ENCODE measurements around the gene STAC2.

Gene STAC2

DNA sequence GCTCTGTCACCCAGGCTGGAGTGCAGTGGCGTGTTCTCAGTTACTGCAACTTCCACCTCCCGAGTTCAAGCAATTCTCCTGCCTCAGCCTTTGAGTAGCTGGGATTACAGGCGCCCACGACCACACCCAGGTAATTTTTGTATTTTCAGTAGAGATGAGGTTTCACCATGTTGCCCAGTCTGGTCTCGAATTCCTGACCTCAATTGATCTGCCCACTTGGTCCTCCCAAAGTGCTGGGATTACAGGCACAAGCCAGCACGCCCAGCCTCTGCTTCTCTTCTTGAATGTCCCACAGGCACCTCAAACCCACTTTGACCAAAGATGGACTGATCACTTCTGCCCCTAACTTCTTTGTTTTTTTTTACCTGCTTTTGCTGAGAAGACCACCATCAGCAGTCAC, 55.2 kb downstream of the STAC2 start:
- Histone ChIP-seq H3F3A (ENCODE audit: insufficient read depth) (no peaks in the 10 kb centered on the region), H3K9me3 (ENCODE audit: insufficient read depth, low read length) (no peaks in the 10 kb centered on the region), H3K36me3 (ENCODE audit: low read length) (no peaks in the 10 kb centered on the region), H3K27me3 (ENCODE audit: low read length) (no peaks in the 10 kb centered on the region), H4K20me1 (ENCODE audit: low read depth, low read length) (no peaks in the 10 kb centered on the region), H3K4me2 (ENCODE audit: low read depth, low read length, poor library complexity, severe bottlenecking) (no peak overlapping the region), H3K4me3 (ENCODE audit: insufficient read depth, low read length, poor library complexity, severe bottlenecking) (no peak overlapping the region), H2AFZ (ENCODE audit: low read depth, low read length, severe bottlenecking) (no peak overlapping the region), H3K9ac (ENCODE audit: low read length) (no peak overlapping the region), H3K27ac (ENCODE audit: low read depth, low read length) (no peak overlapping the region), H3K79me2 (ENCODE audit: insufficient read depth, low read length) (no peaks in the 10 kb centered on the region), H3K9me2 (replicated peaks; ENCODE audit: insufficient read depth, low read length) (no peaks in the 10 kb centered on the region)
- TF ChIP-seq EZH2phosphoT487 (conservative IDR thresholded peaks at IDR 0.05; ENCODE audit: low read length) = no peak
- TF ChIP-seq, protein P1, sequence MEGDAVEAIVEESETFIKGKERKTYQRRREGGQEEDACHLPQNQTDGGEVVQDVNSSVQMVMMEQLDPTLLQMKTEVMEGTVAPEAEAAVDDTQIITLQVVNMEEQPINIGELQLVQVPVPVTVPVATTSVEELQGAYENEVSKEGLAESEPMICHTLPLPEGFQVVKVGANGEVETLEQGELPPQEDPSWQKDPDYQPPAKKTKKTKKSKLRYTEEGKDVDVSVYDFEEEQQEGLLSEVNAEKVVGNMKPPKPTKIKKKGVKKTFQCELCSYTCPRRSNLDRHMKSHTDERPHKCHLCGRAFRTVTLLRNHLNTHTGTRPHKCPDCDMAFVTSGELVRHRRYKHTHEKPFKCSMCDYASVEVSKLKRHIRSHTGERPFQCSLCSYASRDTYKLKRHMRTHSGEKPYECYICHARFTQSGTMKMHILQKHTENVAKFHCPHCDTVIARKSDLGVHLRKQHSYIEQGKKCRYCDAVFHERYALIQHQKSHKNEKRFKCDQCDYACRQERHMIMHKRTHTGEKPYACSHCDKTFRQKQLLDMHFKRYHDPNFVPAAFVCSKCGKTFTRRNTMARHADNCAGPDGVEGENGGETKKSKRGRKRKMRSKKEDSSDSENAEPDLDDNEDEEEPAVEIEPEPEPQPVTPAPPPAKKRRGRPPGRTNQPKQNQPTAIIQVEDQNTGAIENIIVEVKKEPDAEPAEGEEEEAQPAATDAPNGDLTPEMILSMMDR (IDR thresholded peaks at IDR 0.05; ENCODE audit: insufficient read depth, low read length, poor library complexity, severe bottlenecking) = no peak

DNA sequence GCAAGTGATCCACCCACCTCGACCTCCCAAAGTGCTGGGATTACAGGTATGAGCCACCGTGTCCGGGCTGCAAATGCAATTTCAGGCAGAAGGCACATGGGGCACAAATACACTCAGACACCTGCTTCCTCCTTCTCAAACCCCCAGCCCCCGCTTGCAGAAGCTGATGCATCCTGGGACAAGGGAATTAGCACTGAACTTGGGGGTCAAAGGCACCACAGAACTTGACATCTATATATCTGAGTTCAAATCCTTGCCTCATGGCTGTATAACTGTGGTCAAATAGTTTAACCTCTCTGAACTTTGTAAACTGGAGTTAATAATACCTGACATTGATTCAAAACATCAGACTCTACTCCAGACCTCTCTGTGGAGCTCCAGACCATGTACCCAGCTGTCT, 55.6 kb downstream of the STAC2 start:
- no peak overlapping the region for H3K4me2 ChIP-seq (ENCODE audit: low read depth, low read length, poor library complexity, severe bottlenecking)
- H3K9ac ChIP-seq (ENCODE audit: low read length) = no peak overlapping the region

DNA sequence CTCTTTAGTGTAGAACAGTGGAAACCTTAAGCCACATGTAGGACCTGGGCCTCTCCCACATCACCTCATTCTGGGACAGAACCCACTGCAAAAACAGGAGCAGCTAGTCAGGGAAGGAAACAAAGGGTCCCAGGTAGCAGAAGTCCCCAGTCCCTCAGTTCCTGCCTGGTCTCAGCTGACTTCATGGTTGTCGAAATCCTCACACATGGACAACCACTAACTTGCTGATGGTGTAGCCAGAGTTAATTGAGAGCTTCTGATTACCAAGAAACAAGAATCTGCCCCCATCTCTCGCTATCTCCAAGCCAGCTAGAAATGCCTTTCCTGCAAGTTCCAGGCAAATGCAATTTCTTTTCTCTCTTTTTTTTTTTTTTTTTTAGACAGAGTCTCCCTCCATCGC, 56.2 kb downstream of the STAC2 start:
- TF ChIP-seq, protein P1 (IDR thresholded peaks at IDR 0.05; ENCODE audit: insufficient read depth, low read length, poor library complexity, severe bottlenecking) = no peak
- TF ChIP-seq EZH2phosphoT487 (conservative IDR thresholded peaks at IDR 0.05; ENCODE audit: low read length) = no peak

More for the DNA sequence above, 55.6 kb downstream of the STAC2 start:
- no peak overlapping the region for H3K4me3 ChIP-seq (ENCODE audit: insufficient read depth, low read length, poor library complexity, severe bottlenecking)
- no peaks in the 10 kb centered on the region for H3F3A ChIP-seq (ENCODE audit: insufficient read depth)
- TF ChIP-seq, protein P1 (IDR thresholded peaks at IDR 0.05; ENCODE audit: insufficient read depth, low read length, poor library complexity, severe bottlenecking) = no peak
- no peak for TF ChIP-seq EZH2phosphoT487 (conservative IDR thresholded peaks at IDR 0.05; ENCODE audit: low read length)
- no peak overlapping the region for H2AFZ ChIP-seq (ENCODE audit: low read depth, low read length, severe bottlenecking)
- no peaks in the 10 kb centered on the region for H3K9me3 ChIP-seq (ENCODE audit: insufficient read depth, low read length)
- no peaks in the 10 kb centered on the region for H3K36me3 ChIP-seq (ENCODE audit: low read length)
- H3K27me3 ChIP-seq (ENCODE audit: low read length) = no peaks in the 10 kb centered on the region
- no peaks in the 10 kb centered on the region for H4K20me1 ChIP-seq (ENCODE audit: low read depth, low read length)
- H3K27ac ChIP-seq (ENCODE audit: low read depth, low read length) = no peak overlapping the region
- no peaks in the 10 kb centered on the region for H3K9me2 ChIP-seq (replicated peaks; ENCODE audit: insufficient read depth, low read length)
- no peaks in the 10 kb centered on the region for H3K79me2 ChIP-seq (ENCODE audit: insufficient read depth, low read length)

More for the DNA sequence above, 56.2 kb downstream of the STAC2 start:
- no peaks in the 10 kb centered on the region for H3K9me3 ChIP-seq (ENCODE audit: insufficient read depth, low read length)
- H4K20me1 ChIP-seq (ENCODE audit: low read depth, low read length) = no peaks in the 10 kb centered on the region
- H3K79me2 ChIP-seq (ENCODE audit: insufficient read depth, low read length) = no peaks in the 10 kb centered on the region
- no peaks in the 10 kb centered on the region for H3K27me3 ChIP-seq (ENCODE audit: low read length)
- no peaks in the 10 kb centered on the region for H3K36me3 ChIP-seq (ENCODE audit: low read length)
- no peak overlapping the region for H3K4me3 ChIP-seq (ENCODE audit: insufficient read depth, low read length, poor library complexity, severe bottlenecking)
- H3K4me2 ChIP-seq (ENCODE audit: low read depth, low read length, poor library complexity, severe bottlenecking) = no peak overlapping the region
- H3K9me2 ChIP-seq (replicated peaks; ENCODE audit: insufficient read depth, low read length) = no peaks in the 10 kb centered on the region
- no peak overlapping the region for H3K9ac ChIP-seq (ENCODE audit: low read length)
- H3K27ac ChIP-seq (ENCODE audit: low read depth, low read length) = no peak overlapping the region
- no peak overlapping the region for H2AFZ ChIP-seq (ENCODE audit: low read depth, low read length, severe bottlenecking)
- H3F3A ChIP-seq (ENCODE audit: insufficient read depth) = no peaks in the 10 kb centered on the region
